ENCODE measurements around the gene KCNQ1.

The KCNQ1 gene

GRCh38 chr11:2805388-2806056 is 360.7 kb downstream of the KCNQ1 start:
- no peak for DNase-seq

GRCh38 chr11:2806351-2807024 is 361.7 kb downstream of the KCNQ1 start:
- no peak for DNase-seq

- DNase-seq: no peak
Observed at GRCh38 chr11:2807025-2807681, 362.3 kb downstream of the KCNQ1 start.

- no peak for DNase-seq
Observed at GRCh38 chr11:2807801-2808241, 363.0 kb downstream of the KCNQ1 start.

- DNase-seq: no peak
Observed at GRCh38 chr11:2808850-2809846, 364.3 kb downstream of the KCNQ1 start.

- no peak for DNase-seq
Observed at GRCh38 chr11:2809854-2810253, 365.0 kb downstream of the KCNQ1 start.

- no peak for DNase-seq
Observed at GRCh38 chr11:2810411-2811205, 365.8 kb downstream of the KCNQ1 start.

GRCh38 chr11:2811206-2812091 is 366.6 kb downstream of the KCNQ1 start:
- no peak for DNase-seq

- no peak for DNase-seq
Observed at GRCh38 chr11:2812371-2812991, 367.7 kb downstream of the KCNQ1 start.

GRCh38 chr11:2813141-2813908 is 368.5 kb downstream of the KCNQ1 start:
- DNase-seq: no peak

- DNase-seq: no peak
Observed at GRCh38 chr11:2813968-2814367, 369.2 kb downstream of the KCNQ1 start.

GRCh38 chr11:2814751-2815150 is 369.9 kb downstream of the KCNQ1 start:
- DNase-seq: no peak

- no peak for DNase-seq
Observed at GRCh38 chr11:2815762-2816496, 371.1 kb downstream of the KCNQ1 start.

GRCh38 chr11:2816523-2816922 is 371.7 kb downstream of the KCNQ1 start:
- DNase-seq: no peak

- DNase-seq: no peak
Observed at GRCh38 chr11:2816941-2817421, 372.2 kb downstream of the KCNQ1 start.

GRCh38 chr11:2817431-2817830 is 372.6 kb downstream of the KCNQ1 start:
- DNase-seq: no peak

- no peak for DNase-seq
Observed at GRCh38 chr11:2818021-2818420, 373.2 kb downstream of the KCNQ1 start.

- DNase-seq: no peak
Observed at GRCh38 chr11:2818503-2818902, 373.7 kb downstream of the KCNQ1 start.

GRCh38 chr11:2819316-2819715 is 374.5 kb downstream of the KCNQ1 start:
- DNase-seq: no peak
